HepG2 (cell line): ENCODE measurements around the gene SATB2. TPM values are rescaled to one million over a fixed set of nuclear protein-coding genes. Genes with fewer than 3 reads are reported as not detected.

Experiments used
- ATAC-seq: fragments of 200-7000 bp; cut with Tn5 transposase; 3 replicates; pipeline ENCODE4 v1.9.1; 2020; ENCODE audit warnings: mild to moderate bottlenecking, moderate library complexity
- BruUV-seq: library from RNA; stranded (reverse); fragments of 400-500 nt; replicated peaks from 2 replicates; lab custom pipeline; 2021; lab: Mats Ljungman, UMichigan
- CTCF ChIA-PET: fragments of 300-600 bp; formaldehyde crosslinking; extraction: SDS; loops from one replicate; lab custom pipeline; 2021; ENCODE audit warnings: low total read pairs, inconsistent platforms, low intra/inter-chr PET ratio; lab: Yijun Ruan, JAX
- POLR2A ChIA-PET: fragments of 350-600 bp; sonication (Branson Sonifier 250); formaldehyde crosslinking; loops from one replicate; lab custom pipeline; 2020; ENCODE audit warnings: antibody characterized with exemption, inconsistent platforms; lab: Yijun Ruan, JAX
- DNase-seq: peaks from one replicate; pipeline ENCODE4 v3.0.0-alpha.2; 2015; ENCODE audit warnings: low spot score
- FAIRE-seq: peaks from 3 replicates; lab custom pipeline; 2011; peaks lifted over from hg19 to GRCh38; lab: Jason Lieb, UNC
- H2AFZ ChIP-seq: one replicate; pipeline ENCODE4 v1.6.1; 2011; ENCODE audit warnings: low read length, inconsistent platforms
- H3K27ac ChIP-seq: fragments of 300-600 bp; 3 replicates; pipeline ENCODE4 v1.8.0; 2011; ENCODE audit warnings: mixed run types, mild to moderate bottlenecking, mixed read lengths, low read length, inconsistent platforms; ENCODE audit not compliant: insufficient read depth; ENCODE audit errors: extremely low read length
- H3K27me3 ChIP-seq, 2 experiments: fragments of 200-600 bp in 1 of 2; 2 replicates in 1 of 2; 3 replicates in 1 of 2; pipeline versions ENCODE4 v1.6.0 to v1.8.0; 2011; ENCODE audit warnings: low read length in 2 of 2, mild to moderate bottlenecking in 2 of 2, moderate library complexity in 2 of 2, inconsistent platforms in 1 of 2; ENCODE audit not compliant: insufficient read depth in 2 of 2, control insufficient read depth in 1 of 2
- H3K36me3 ChIP-seq, 2 experiments: fragments of 200-600 bp in 1 of 2; replicated peaks in 1 of 2; 2 replicates in 1 of 2; 3 replicates in 1 of 2; pipeline versions ENCODE4 v1.5.1 to v1.8.0; 2011; ENCODE audit warnings: low read length in 2 of 2, inconsistent platforms in 1 of 2; ENCODE audit not compliant: insufficient read depth in 2 of 2, control insufficient read depth in 1 of 2
- H3K4me1 ChIP-seq: 2 replicates; pipeline ENCODE4 v1.5.1; 2012; ENCODE audit warnings: low read length, inconsistent platforms; ENCODE audit not compliant: insufficient read depth
- H3K4me2 ChIP-seq: 2 replicates; pipeline ENCODE4 v1.6.0; 2011; ENCODE audit warnings: low read depth, low read length, inconsistent platforms
- H3K4me3 ChIP-seq, 3 experiments: fragments of 200-600 bp in 1 of 3; sonication (generic), shearing (Covaris generic) in 1 of 3; replicated peaks in 1 of 3; 2 replicates each; pipeline ENCODE4 v1.5.1; 2011 to 2016; ENCODE audit warnings: low read length in 3 of 3, inconsistent platforms in 2 of 3, low read depth in 2 of 3, mild to moderate bottlenecking in 2 of 3, control low read depth in 1 of 3, mixed read lengths in 1 of 3; ENCODE audit not compliant: insufficient read depth in 1 of 3
- H3K79me2 ChIP-seq: one replicate; pipeline ENCODE4 v1.6.1; 2011; ENCODE audit warnings: low read length, inconsistent platforms; ENCODE audit not compliant: insufficient read depth
- H3K9ac ChIP-seq: 2 replicates; pipeline ENCODE4 v1.6.0; 2011; ENCODE audit warnings: mild to moderate bottlenecking, low read depth, low read length, inconsistent platforms; ENCODE audit not compliant: insufficient read depth
- H3K9me3 ChIP-seq: 2 replicates; pipeline ENCODE4 v1.5.1; 2012; ENCODE audit warnings: mild to moderate bottlenecking, low read length
- H4K20me1 ChIP-seq: 2 replicates; pipeline ENCODE4 v1.6.0; 2011; ENCODE audit warnings: inconsistent platforms, mild to moderate bottlenecking, low read length, moderate library complexity; ENCODE audit not compliant: insufficient read depth
- BCL3 ChIP-seq: sonication (generic); formaldehyde crosslinking; IDR thresholded peaks from 2 replicates; pipeline ENCODE4 v1.5.1; 2020; ENCODE audit warnings: mild to moderate bottlenecking, missing genetic modification reagents, moderate library complexity
- KAT7 ChIP-seq: IDR thresholded peaks from 2 replicates; pipeline ENCODE4 v1.6.1; 2018; ENCODE audit warnings: borderline replicate concordance, missing compliant biosample characterization
- MYC ChIP-seq: sonication (generic); formaldehyde crosslinking; IDR thresholded peaks from 2 replicates; pipeline ENCODE4 v1.9.0; 2021; ENCODE audit warnings: missing genetic modification reagents, borderline replicate concordance
- RFX1 ChIP-seq: fragments of 450-650 bp; IDR thresholded peaks from 2 replicates; pipeline ENCODE4 v1.6.1; 2017
- ZNF317 ChIP-seq: sonication (generic); formaldehyde crosslinking; IDR thresholded peaks from 2 replicates; pipeline ENCODE4 v1.5.0; 2020; ENCODE audit warnings: mild to moderate bottlenecking, missing genetic modification reagents
- ZNF451 ChIP-seq: sonication (generic); formaldehyde crosslinking; IDR thresholded peaks from 2 replicates; pipeline ENCODE4 v1.5.0; 2020; ENCODE audit warnings: mild to moderate bottlenecking, missing genetic modification reagents
- ZNF468 ChIP-seq: sonication (generic); formaldehyde crosslinking; IDR thresholded peaks from 2 replicates; pipeline ENCODE4 v1.8.0; 2022; ENCODE audit warnings: mild to moderate bottlenecking, moderate library complexity, missing genetic modification reagents
- ZNF550 ChIP-seq: sonication (generic); formaldehyde crosslinking; IDR thresholded peaks from 2 replicates; pipeline ENCODE4 v1.4.0; 2020; ENCODE audit warnings: mild to moderate bottlenecking, missing genetic modification reagents, borderline replicate concordance
- ZNF598 ChIP-seq: sonication (generic); formaldehyde crosslinking; IDR thresholded peaks from 2 replicates; pipeline ENCODE4 v1.5.1; 2020; ENCODE audit warnings: mild to moderate bottlenecking, missing genetic modification reagents, borderline replicate concordance
- ZNF672 ChIP-seq: sonication (generic); formaldehyde crosslinking; IDR thresholded peaks from 2 replicates; pipeline ENCODE4 v1.8.1; 2022; ENCODE audit warnings: missing genetic modification reagents
- ZNF761 ChIP-seq: sonication (generic); formaldehyde crosslinking; conservative IDR thresholded peaks from 2 replicates; pipeline ENCODE4 v1.4.0; 2020; ENCODE audit warnings: mild to moderate bottlenecking, missing genetic modification reagents
- ZSCAN25 ChIP-seq: sonication (generic); formaldehyde crosslinking; IDR thresholded peaks from 2 replicates; pipeline ENCODE4 v1.8.0; 2022; ENCODE audit warnings: mild to moderate bottlenecking, missing genetic modification reagents
- WGBS: methylation state at CpG from one replicate; pipeline ENCODE4 v1.1.6; 2017; ENCODE audit warnings: low lambda C conversion rate; 5-methylcytosine and 5-hydroxymethylcytosine counted together
- in situ Hi-C: cut with HindIII; loops from 2 replicates; pipeline ENCODE4 v1.10.0; 2017; ENCODE audit warnings: low pct_unique_long_range_greater_than_20kb; ENCODE audit not compliant: extremely low pct_ligation_motif_present
- intact Hi-C: fragments of 100-400 bp; cut with micrococcal nuclease; formaldehyde crosslinking; loops from one replicate; pipeline ENCODE4 v1.10.0; 2022; ENCODE audit not compliant: unreplicated experiment
- polyA plus RNA-seq, 8 experiments: library from polyadenylated mRNA; depleted of rRNA in 3 of 8; stranded (reverse) in 7 of 8; unstranded in 1 of 8; fragments of >200 nt; fragmentation: Illumina TruSeq in 4 of 8; extraction: Trizol in 4 of 8; gene quantifications; 2 replicates each; pipeline versions ENCODE4 v1.2.1 to v1.2.3, GENCODE V29; 2011 to 2016; ENCODE audit warnings: low read depth in 4 of 8, missing spikeins in 1 of 8, mixed read lengths in 1 of 8; ENCODE audit not compliant: insufficient read depth in 1 of 8
- total RNA-seq, 5 experiments: library from RNA; depleted of rRNA; stranded (reverse); fragments of >200 nt; fragmentation: Illumina TruSeq; extraction: Trizol; gene quantifications; 2 replicates each; pipeline ENCODE4 v1.2.3, GENCODE V29; 2016; ENCODE audit warnings: low read depth in 1 of 5

SATB2 gene
- total and polyA plus RNA-seq, 2 of the 13 experiments (the other 11 are each of a cell fraction or from before 2014, with no cell fraction given) = 2.5 to 5.5 TPM

- Histone ChIP-seq H3K36me3 (no peaks in the 10 kb centered on the region), H3K9ac (no peak overlapping the region), H3K9me3 (no peaks in the 10 kb centered on the region), H2AFZ (no peak overlapping the region), H3K27ac (no peak overlapping the region), H3K4me1 (no peaks in the 10 kb centered on the region), H3K27me3 (no peaks in the 10 kb centered on the region), H3K4me2 (no peak overlapping the region), H3K79me2 (no peaks in the 10 kb centered on the region), H4K20me1 (no peaks in the 10 kb centered on the region), H3K4me3 (no peak overlapping the region)
- no peak for DNase-seq
- ChIA-PET CTCF (no interaction called here), POLR2A (no interaction called here)
- intact Hi-C loops = no loop called here
- no peak for ATAC-seq
- BruUV-seq = no TSS peak
- FAIRE-seq = no peak
- 36% methylated on average over 1 of the region's 1 CpG for WGBS
- TF ChIP-seq ZNF672 (CRISPR knock-in tag) (no peak), ZNF468 (no peak), ZNF451 (CRISPR knock-in tag) (no peak), MYC (CRISPR knock-in tag) (no peak)
- in situ Hi-C loops = no loop called here
Measured at GRCh38 chr2:199388728-199389268, 68.9 kb downstream of the SATB2 start.

GRCh38 chr2:199384043-199384442 is 73.7 kb downstream of the SATB2 start:
- Histone ChIP-seq H3K79me2 (no peaks in the 10 kb centered on the region), H3K4me1 (no peaks in the 10 kb centered on the region), H3K27me3 (no peaks in the 10 kb centered on the region), H2AFZ (no peak overlapping the region), H3K9me3 (no peaks in the 10 kb centered on the region), H3K27ac (no peak overlapping the region), H4K20me1 (no peaks in the 10 kb centered on the region), H3K4me2 (no peak overlapping the region), H3K36me3 (no peaks in the 10 kb centered on the region), H3K4me3 (no peak overlapping the region), H3K9ac (no peak overlapping the region)
- DNase-seq (no peak), ATAC-seq (no peak), FAIRE-seq (no peak)
- POLR2A ChIA-PET = no interaction called here
- TF ChIP-seq BCL3 (CRISPR knock-in tag) = no peak
- no peak for TF ChIP-seq ZNF317 (CRISPR knock-in tag)
- TF ChIP-seq ZNF598 (CRISPR knock-in tag) = no peak
- TF ChIP-seq ZNF550 (CRISPR knock-in tag) = no peak
- no peak for TF ChIP-seq KAT7 (CRISPR knock-in tag)
- no peak for TF ChIP-seq ZSCAN25 (CRISPR knock-in tag)
- TF ChIP-seq RFX1 = no peak
- TF ChIP-seq ZNF761 (CRISPR knock-in tag) = no peak
- BruUV-seq = no TSS peak
- 54% methylated on average over 1 of the region's 1 CpG for WGBS
- in situ Hi-C loops = no loop called here
- intact Hi-C loops = no loop called here
- CTCF ChIA-PET = no interaction called here
